Fibroblast of peridontal ligament (primary cell): ENCODE results near the gene BTF3L4.
"Not testable (repeated sequence)": the region's sequence is repeated elsewhere in the genome, so short reads cannot be mapped to it uniquely, and the experiment has no call there.

Experiments
- DNase-seq: peaks from one replicate; pipeline ENCODE4 v3.0.0-alpha.2; 2010; ENCODE audit errors: extremely low read depth

The BTF3L4 gene

DNA sequence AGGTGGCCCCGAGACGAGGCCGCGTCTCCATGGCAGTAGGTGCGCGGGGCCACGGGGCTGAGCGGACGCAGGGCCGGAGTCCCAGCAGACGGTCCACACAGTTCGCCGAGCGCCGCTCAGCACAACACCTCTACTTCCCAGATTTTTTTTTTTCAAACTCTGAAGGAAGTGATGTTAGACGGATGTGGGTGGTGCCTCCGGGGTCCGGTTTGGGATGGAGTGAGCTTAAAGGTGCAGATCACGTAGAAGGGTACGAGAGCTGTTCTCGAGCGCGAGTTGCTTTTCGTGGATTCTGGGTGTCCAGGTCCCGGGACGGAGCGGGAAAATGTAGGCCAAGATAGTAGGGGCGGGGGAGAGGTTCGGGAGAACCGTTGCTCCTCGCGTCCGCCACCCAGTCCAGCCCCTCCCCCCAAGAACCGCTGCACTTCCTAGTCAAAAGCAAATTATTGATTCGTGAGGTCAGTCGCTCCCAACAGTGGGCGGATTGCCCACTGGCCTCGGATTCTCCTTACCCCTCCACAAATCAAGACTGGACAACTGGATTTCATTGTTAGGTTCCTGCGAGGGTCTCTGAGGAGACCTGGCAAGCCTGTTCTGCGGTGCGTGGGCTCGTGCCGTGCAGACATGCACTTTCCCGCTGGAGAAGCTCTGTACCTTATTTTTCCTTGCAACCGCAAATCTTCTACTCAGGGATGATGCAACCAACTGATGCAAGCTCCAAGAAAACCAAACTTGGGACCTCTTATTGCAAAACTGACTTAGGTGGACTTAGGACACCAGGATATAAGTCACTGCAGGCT is 829 bp upstream of the BTF3L4 start, which contains the start of gene TXNDC12:
TSS of gene TXNDC12 (minus strand) at position 126 of the 800 bp plus-strand sequence. CDS start at position 31, 95 bp downstream.
- DNase-seq: peak; percentile 89

DNA sequence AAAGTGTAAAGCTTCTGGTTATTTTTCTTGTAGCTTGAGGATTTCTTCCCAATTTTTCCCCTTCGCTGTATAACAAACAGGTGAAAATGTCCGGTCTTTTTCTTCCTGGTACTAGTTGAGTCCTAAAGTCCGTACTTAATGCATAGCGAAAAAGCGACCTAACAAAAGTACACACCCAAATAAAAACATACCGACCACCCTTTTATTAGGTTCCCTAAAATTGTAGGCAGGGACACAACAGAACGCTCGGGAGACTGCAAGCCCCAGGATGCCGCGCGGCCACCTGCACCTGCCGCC is 281 bp upstream of the BTF3L4 start:
- DNase-seq: no peak

DNA sequence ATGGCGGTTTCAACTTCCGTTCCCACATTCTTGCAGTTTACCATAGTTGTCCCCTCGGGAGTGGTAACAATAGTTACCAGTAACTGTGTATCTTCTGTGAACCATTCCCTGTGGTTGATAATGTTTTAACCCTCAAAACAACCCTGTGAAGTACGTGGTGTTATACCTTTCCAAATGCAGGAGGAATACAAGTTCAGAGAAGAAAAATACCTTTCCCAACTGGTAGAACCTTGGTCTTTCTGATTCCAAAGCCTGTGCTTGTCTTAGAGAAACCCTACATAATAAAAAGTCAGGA is 789 bp downstream of the BTF3L4 start:
- DNase-seq: peak; percentile 79

DNA sequence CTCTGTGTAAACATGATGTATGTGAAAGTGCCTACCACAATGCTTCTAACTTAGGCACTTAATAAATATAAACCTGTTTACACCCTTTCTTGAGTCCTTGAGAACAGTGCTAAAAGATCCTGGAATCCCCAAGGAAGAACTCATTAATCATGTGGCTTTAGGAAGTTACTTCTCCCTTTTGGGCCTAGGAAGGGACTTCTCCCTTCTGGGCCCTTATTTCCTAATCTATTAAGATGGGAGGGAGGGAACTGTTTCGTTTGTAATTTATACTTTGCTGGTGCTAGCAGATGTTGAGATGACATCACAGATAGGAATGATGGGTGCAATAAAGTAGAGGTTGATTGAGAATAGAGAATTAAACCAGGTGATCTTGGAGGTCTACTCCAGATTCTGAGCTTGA is 1.2 kb downstream of the BTF3L4 start:
- DNase-seq: peak; percentile 25

DNA sequence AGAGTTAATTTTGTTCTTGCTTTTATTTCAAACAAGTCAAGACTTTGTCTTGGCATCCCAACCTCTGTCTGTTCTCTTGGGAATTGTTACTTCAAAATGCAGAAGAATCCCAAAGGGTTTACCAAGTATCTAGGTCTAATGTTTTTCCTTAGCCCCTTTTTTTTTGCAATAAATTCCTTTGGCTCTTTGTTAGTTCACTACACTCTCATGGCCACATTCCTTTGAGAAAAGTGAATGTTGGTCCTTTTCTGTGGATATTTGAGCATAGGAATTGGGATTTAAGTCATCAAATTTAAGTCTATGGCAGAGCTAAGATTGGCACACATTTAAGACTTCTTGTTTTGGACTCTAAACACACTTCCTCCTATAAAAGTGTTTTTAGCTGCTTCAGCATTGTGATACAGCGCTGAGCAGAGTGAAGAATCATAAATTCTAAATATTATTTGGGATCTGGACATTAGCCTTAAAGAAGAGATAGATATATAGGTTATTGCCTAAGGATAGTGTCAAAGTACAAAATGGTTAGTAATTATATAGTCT is 1.9 kb downstream of the BTF3L4 start:
- DNase-seq: peak; percentile 20

DNA sequence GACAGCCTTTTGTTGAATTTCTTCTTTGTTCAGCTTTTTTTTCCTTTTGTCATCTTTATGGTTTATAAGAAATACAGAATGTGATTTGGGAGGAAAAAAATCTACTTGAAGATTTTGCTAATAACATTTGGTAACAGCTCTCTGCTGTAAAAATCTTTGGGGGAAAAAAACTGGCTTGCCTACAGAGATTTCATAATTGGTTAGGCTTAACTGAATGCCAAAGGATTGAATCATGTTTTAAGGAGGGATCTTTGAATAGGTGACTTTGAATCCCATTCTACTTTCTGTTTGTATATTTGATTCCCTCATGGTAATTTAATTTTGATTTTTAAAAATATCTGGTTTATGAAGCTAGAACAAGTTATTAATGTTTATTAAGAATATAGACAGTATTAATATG is 3.2 kb downstream of the BTF3L4 start:
- DNase-seq: peak; percentile 71

DNA sequence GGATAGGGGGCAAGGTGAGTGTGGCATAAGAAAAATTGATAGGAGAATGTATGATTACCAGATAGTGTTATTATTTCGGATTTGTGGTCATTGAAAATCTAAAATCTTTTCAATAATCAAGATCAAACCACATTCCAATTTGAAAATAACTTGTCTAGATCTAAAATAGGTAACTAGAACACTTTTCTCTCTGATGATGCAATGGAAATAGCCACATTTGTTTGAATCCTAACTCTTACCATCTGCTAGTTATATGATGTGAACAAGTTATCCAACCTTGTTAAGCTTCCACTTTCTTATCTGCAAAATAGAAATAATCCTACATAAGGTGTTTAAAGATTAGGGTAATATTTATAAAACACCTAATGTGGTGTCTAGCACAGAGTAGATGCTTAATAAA is 3.8 kb downstream of the BTF3L4 start:
- no peak for DNase-seq

DNA sequence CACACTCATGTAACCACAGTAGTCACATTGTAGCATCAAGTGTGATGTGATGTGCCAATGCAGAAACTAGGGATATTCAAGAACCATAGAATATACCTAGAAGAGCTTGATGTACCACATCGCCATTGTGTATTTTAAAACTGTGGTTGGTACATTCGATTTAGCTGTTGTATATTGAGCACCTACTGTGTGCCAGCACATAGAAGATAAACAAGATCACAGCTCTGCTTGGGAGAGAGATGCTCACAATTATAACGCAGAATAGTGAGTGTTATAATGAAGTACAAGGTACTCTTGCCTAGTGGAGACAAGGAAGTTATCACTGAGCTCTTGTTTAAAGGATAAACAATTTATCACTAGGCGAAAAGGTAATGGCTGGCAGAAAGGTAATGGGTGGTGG is 4.7 kb downstream of the BTF3L4 start:
- no peak for DNase-seq

DNA sequence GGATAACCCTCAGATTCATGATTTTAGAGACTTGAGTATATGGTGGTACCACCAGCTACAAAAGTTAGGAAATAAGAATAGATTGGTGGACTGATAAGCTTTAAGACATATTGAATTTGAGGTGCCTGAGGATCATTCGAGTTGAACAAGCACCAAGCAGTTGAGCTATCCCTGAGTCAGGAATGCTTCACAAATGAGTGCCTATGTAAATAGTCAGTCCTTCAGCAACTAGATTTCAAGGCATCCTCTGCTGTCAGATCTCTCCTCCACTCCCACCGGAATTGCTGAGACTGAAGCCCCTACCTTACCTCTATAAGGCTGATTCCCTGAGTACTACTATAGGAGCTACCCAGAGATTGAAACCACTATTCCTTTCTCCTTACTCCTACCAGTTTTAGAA is 7.1 kb downstream of the BTF3L4 start:
- no peak for DNase-seq

DNA sequence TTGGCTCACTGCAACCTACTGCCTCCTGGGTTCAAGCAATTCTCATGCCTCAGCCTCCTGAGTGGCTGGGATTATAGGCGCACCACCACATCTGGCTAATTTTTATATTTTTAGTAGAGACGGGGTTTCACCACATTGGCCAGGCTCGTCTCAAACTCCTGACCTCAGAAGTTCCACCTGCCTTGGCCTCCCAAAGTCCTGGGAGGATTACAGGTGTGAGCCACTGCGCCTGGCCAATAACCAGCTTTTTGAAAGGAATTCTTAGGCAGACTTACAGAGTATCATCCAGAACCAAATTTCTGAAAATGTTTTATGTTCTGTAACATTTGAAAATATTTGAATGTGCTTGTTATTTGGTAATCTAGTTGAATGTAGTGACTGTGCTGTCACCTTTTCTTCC is 14.6 kb downstream of the BTF3L4 start:
- DNase-seq: no peak

DNA sequence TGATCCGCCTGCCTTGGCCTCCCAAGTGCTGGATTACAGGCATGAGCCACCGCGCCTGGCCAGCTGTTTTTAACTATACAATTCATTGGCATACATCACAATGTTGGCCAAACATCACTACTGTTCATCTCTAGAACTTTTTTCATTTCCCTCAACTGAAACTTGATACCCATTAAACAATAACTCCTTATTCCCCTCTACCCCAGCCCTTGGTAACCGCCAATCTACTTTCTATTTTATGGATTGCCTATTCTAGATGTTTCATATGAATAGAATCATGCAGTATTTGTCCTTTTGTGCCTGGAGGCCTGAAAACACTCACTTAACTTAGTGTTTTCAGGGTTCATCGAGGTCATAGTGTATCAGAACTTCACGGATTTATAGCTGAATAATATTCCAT is 16.2 kb downstream of the BTF3L4 start:
- peak; percentile 34 for DNase-seq

DNA sequence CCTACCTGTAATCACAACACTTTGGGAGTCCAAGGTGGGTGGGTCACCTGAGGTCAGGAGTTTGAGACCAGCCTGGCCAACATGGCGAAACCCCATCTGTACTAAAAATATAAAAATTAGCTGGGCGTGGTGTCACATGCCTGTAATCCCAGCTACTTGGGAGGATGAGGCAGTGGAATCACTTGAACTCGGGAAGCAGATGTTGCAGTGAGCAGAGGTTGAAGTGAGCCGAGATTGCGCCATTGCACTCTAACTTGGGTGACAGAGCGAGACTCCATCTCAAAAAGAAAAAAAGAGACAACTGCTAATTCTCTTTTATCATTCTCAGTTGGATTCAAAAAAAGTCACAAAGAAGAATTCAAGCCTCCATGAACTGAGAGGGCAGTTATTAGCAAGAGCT is 21.2 kb downstream of the BTF3L4 start:
- DNase-seq: not testable (repeated sequence)

DNA sequence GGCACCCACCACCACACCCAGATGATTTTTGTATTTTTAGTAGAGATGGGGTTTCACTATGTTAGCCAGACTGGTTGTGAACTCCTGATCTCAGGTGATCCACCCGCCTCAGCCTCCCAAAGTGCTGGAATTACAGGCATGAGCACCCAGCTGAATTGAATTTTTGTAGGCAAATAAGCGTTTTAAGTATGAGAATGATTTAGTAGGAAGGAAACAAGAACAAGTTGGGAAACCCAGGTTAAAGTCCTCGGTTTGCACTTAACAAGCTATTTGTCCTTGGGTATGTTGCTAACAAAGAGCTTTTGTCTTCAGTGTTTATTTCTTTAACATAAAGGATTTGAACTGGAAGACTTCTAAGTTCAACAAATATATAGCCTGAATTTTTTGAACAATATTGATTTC is 23.9 kb downstream of the BTF3L4 start:
- no peak for DNase-seq

DNA sequence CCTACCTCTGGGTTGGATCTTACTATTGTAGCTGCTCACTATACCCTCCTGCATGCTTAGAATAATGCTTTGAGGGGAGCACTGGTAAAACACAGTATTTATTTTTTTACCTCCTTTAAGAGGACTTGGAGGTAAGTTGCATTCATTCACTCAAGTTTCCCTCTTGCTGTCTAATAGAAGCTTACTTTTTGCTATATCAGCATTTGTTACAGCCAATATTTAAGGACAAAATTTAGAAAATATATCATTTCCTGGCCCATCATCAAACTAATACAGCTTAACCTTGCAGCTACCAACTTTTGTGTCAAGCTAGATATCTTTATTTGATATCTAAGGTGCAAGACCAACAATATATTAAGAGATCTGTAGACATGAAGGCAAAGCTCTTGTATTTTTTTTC is 31.8 kb downstream of the BTF3L4 start:
- DNase-seq: not testable (repeated sequence)

DNA sequence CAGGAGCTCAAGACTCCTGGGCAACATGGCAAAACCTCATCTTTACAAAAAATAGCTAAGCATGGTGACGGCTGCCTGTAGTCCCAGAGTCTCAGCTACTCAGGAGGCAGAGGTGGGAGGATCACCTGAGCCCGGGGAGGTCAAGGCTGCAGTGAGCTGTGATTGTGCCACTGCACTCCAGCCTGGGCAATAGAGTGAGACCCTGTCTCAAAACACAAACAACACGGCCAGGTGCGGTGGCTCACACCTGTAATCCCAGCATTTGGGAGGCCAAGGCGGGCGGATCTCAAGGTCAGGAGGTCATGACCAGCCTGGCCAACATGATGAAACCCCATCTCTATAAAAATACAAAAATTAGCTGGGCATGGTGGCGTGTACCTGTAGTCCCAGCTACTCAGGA is 38.2 kb downstream of the BTF3L4 start:
- not testable (repeated sequence) for DNase-seq

DNA sequence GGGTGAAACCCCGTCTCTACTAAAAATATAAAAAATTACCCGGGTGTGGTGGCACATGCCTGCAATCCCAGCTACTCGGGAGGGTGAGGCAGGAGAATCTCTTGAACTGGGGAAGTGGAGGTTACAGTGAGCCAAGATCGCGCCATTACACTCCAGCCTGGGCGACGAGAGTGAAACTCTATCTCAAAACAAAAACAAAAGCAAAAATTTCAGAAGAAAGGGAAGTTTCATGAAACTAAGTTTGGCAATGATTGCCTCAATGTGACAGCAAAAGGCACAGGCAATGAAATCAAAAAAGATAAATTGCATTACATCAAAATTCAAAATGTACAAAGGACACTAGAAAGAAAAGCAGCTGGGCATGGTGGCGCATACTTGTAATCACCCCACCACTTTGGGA is 40.1 kb downstream of the BTF3L4 start:
- DNase-seq: no peak

DNA sequence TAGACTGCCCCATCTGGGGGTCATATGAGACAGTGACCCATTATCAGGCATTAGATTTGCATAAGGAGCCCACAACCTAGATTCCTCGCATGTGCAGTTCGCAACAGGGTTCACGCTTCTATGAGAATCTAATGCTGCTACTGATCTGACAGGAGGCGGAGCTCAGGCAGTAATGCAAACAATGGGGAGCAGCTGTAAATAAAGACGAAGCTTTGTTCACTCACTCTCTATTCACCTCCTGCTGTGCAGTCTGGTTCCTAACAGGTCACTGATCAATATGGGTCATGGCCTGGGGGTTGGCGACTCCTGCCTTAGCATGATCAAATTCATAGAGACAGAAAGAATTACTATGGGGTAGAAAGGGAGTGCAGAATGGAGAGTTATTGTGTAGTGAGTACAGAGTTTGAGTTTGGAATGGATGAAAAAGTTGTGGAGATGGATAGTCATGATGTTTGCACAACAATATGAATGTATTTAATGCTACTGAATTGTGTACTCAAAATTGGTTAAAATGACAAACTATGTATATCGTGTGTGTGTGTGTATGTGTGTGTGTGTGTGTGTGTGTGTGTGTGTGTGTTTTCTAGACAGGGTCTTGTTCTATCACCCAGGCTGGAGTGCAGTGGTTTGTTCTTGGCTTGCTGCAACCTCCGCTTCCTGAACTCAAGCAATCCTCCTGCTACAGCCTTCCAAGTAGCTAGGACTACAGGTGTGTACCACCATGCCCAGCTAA is 42.2 kb downstream of the BTF3L4 start:
- no peak for DNase-seq

DNA sequence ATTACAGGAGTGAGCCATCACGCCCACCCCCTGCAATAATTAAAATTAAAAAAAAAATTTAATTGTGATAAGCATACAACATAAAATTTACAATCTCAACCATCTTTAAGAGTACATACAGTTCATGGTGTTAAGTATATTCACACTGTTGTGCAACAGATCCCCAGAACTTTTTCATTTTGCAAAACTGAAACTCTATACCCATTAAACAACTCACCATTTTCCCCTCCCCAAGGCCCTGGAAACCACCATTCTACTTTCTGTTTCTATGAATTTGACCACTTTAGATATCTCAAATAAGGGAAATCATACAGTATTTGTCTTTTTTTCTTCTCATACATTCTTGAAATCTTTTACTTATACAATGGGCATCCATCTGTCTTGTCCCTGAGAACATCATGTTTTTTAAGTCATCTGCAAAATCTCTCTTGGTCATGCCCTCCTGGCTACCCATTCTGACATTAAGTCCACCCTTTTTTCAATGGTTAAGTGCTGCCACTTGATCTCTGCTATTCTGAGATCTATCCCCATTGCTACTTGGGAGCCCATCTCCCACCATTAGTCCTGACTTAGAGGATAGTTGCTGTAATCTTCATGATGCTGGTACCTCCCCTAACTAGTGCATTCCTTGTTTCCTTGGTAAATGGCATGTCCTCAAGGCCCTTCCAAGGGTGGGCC is 46.4 kb downstream of the BTF3L4 start:
- peak; percentile 37 for DNase-seq

DNA sequence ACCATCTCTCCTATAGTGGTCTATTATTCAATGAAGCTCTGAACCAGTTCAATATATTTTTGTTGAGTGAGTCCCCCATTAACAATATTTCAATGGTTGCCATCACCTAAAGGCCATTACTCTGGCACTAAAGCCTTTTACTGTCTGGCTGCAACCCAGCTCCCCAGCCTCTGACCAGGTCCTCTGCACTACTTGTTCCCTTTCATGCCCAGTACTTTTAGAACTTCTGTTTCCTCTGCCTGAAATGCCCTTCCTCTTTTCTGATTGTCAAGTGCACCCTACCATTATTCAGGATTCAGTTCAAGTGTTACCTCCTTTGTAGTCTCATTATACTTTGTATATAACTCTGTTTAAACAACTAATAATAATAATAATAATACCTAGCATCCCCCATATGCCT is 55.4 kb downstream of the BTF3L4 start:
- no peak for DNase-seq

DNA sequence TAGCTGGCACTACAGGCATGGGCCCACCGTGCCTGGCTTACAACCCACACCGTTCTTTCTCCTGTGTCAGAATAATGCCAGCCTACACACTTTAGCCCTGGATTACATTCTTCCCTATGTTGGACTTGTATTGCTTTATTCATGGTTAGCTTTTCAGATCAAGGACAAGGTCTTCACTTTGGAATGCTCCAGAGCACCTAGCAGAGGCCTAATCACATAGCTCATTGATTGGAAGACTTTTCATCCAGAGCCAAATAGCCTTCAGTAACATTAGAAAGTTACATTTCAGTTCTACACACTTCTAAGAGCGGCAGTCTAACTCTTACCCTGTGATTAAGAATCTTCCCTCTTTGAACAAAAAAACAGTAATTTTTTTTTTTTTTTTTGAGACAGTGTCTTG is 56.4 kb downstream of the BTF3L4 start:
- DNase-seq: no peak

DNA sequence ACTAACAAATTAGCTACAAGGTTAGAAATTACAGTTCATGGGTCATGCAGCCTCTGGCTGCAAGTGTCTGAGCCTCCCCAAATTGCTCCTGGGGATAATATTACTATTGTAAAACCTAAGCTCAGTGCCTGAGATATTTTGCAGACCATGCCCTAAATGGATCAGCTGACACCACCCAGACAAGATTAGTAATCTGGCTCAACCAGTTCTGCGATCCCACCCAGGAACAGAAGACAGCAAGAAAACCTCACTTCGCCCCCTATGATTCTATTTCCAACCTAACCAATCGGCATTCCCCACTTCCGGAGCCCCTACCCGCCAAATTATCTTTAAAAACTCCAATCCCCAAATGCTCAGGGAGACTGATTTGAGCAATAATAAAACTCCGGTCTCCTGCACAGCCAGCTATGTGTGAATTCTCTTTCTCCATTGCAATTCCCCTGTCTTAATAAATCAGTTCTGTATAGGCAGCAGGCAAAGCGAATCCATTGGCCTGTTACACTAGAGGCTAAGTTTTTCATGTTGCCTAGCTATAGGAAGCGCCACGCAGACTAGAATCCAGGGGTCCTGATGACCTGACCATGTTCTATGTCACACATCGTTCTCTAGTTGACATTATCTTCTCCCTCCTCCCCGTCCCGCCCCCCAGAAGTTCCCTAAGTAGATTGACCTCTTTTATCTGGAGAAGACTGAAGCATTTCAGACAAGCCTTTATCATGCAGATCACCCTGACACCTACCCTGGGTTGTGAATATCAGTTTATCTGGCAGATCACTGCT is 63.4 kb downstream of the BTF3L4 start:
- DNase-seq: no peak

DNA sequence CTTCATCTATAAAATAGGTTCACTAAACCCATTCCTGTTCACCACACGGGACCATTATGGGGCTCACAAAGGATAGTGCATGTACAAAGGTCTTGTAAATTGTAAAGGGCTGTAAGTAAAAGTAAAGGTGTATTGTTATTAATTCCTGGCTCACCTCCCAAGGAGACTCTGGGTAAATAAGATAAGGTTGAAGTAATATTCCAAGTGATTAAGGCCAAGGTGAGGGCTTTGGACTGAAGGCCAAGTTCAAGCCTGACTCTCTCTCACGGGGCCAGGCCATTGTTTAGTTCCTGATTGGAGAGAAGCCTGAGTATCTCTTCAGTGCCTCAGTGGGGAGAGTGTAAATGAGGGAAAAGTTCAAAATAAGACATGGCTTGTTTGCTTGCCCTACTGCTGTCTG is 66.3 kb downstream of the BTF3L4 start:
- no peak for DNase-seq
